IMR-90 (cell line): ENCODE results near the gene MMP3. TPM values are rescaled to one million over a fixed set of nuclear protein-coding genes. Genes with fewer than 3 reads are reported as not detected.

Experiments
- ATAC-seq: fragments of 200-7000 bp; cut with Tn5 transposase; 2 replicates; pipeline ENCODE4 v1.9.1; 2020; ENCODE audit warnings: low read depth, mild to moderate bottlenecking, moderate library complexity
- BruUV-seq: library from RNA; stranded (reverse); fragments of 400-500 nt; replicated peaks from 2 replicates; lab custom pipeline; 2021; lab: Mats Ljungman, UMichigan
- CTCF ChIA-PET: fragments of 300-600 bp; formaldehyde crosslinking; extraction: SDS; loops from one replicate; lab custom pipeline; 2021; ENCODE audit warnings: antibody characterized with exemption; lab: Yijun Ruan, JAX
- POLR2A ChIA-PET: fragments of 300-600 bp; sonication (Branson Sonifier 250); formaldehyde crosslinking; loops from one replicate; lab custom pipeline; 2022; ENCODE audit warnings: antibody characterized with exemption; ENCODE audit not compliant: unreplicated experiment; lab: Charles Lee
- DNase-seq: peaks from one replicate; pipeline ENCODE4 v3.0.0; 2013
- H2AFZ ChIP-seq: replicated peaks from 2 replicates; pipeline ENCODE3; 2013; ENCODE audit warnings: low read length, mild to moderate bottlenecking; ENCODE audit not compliant: poor library complexity
- H2AK5ac ChIP-seq: 2 replicates; pipeline ENCODE4 v1.6.1; 2013; ENCODE audit warnings: low read depth, low read length, inconsistent platforms
- H2AK9ac ChIP-seq: replicated peaks from 2 replicates; pipeline ENCODE3; 2013; ENCODE audit warnings: mild to moderate bottlenecking, low read depth, low read length, moderate library complexity; ENCODE audit not compliant: poor library complexity
- H2BK120ac ChIP-seq: 2 replicates; pipeline ENCODE4 v1.6.1; 2013; ENCODE audit warnings: low read depth, low read length, inconsistent platforms
- H2BK15ac ChIP-seq: 3 replicates; pipeline ENCODE4 v1.6.1; 2013; ENCODE audit warnings: low read depth, low read length, inconsistent platforms
- H2BK20ac ChIP-seq: 2 replicates; pipeline ENCODE4 v1.6.1; 2013; ENCODE audit warnings: low read depth, mild to moderate bottlenecking, inconsistent platforms, low read length, moderate library complexity
- H2BK5ac ChIP-seq: 2 replicates; pipeline ENCODE4 v1.6.1; 2013; ENCODE audit warnings: mild to moderate bottlenecking, low read depth, low read length, inconsistent platforms; ENCODE audit not compliant: poor library complexity, severe bottlenecking
- H3K14ac ChIP-seq: replicated peaks from 2 replicates; pipeline ENCODE4 v1.6.1; 2013; ENCODE audit warnings: low read depth, low read length, inconsistent platforms
- H3K18ac ChIP-seq: 2 replicates; pipeline ENCODE4 v1.6.1; 2013; ENCODE audit warnings: low read depth, low read length, control low read depth
- H3K23ac ChIP-seq: 2 replicates; pipeline ENCODE4 v1.6.1; 2013; ENCODE audit warnings: low read depth, low read length, inconsistent platforms
- H3K27ac ChIP-seq: 2 replicates; pipeline ENCODE4 v1.5.1; 2013; ENCODE audit warnings: mild to moderate bottlenecking, control low read depth, low read length; ENCODE audit not compliant: insufficient read depth
- H3K27me3 ChIP-seq: 2 replicates; pipeline ENCODE4 v1.6.1; 2013; ENCODE audit warnings: low read length; ENCODE audit not compliant: control insufficient read depth, insufficient read depth
- H3K36me3 ChIP-seq: 2 replicates; pipeline ENCODE4 v1.6.1; 2013; ENCODE audit warnings: low read length, mixed read lengths; ENCODE audit not compliant: control insufficient read depth, insufficient read depth
- H3K4ac ChIP-seq: 2 replicates; pipeline ENCODE4 v1.6.1; 2013; ENCODE audit warnings: low read depth, low read length, inconsistent platforms
- H3K4me1 ChIP-seq: 2 replicates; pipeline ENCODE4 v1.6.1; 2013; ENCODE audit warnings: low read length, mixed read lengths; ENCODE audit not compliant: control insufficient read depth, insufficient read depth
- H3K4me2 ChIP-seq: 2 replicates; pipeline ENCODE4 v1.6.1; 2013; ENCODE audit warnings: low read depth, mild to moderate bottlenecking, control low read depth, low read length, moderate library complexity
- H3K4me3 ChIP-seq: 2 replicates; pipeline ENCODE4 v1.5.1; 2013; ENCODE audit warnings: low read depth, mild to moderate bottlenecking, control low read depth, low read length, moderate library complexity; ENCODE audit not compliant: insufficient read depth
- H3K56ac ChIP-seq: 2 replicates; pipeline ENCODE4 v1.6.1; 2013; ENCODE audit warnings: low read length, inconsistent platforms; ENCODE audit not compliant: insufficient read depth; ENCODE audit errors: extremely low read depth
- H3K79me1 ChIP-seq, 2 experiments: 2 replicates each; pipeline ENCODE4 v1.6.1; 2013; ENCODE audit warnings: low read length in 2 of 2, inconsistent platforms in 1 of 2, low read depth in 1 of 2
- H3K9ac ChIP-seq: 2 replicates; pipeline ENCODE4 v1.6.1; 2013; ENCODE audit warnings: low read depth, low read length, control low read depth
- H3K9me1 ChIP-seq: 2 replicates; pipeline ENCODE4 v1.6.1; 2013; ENCODE audit warnings: low read length, inconsistent platforms; ENCODE audit not compliant: insufficient read depth
- H3K9me3 ChIP-seq: 2 replicates; pipeline ENCODE4 v1.6.1; 2013; ENCODE audit warnings: low read length; ENCODE audit not compliant: control insufficient read depth, insufficient read depth
- H4K20me1 ChIP-seq: 2 replicates; pipeline ENCODE4 v1.6.1; 2013; ENCODE audit warnings: low read length, inconsistent platforms; ENCODE audit not compliant: insufficient read depth
- H4K5ac ChIP-seq: 2 replicates; pipeline ENCODE4 v1.6.1; 2013; ENCODE audit warnings: mild to moderate bottlenecking, low read depth, low read length, control low read depth
- H4K8ac ChIP-seq, 2 experiments: 2 replicates each; pipeline ENCODE4 v1.6.1; 2013; ENCODE audit warnings: low read depth in 2 of 2, low read length in 2 of 2, control low read depth in 1 of 2, inconsistent platforms in 1 of 2
- H4K91ac ChIP-seq: 2 replicates; pipeline ENCODE4 v1.6.1; 2013; ENCODE audit warnings: low read depth, low read length, inconsistent platforms; ENCODE audit not compliant: insufficient read depth
- CTCF ChIP-seq: conservative IDR thresholded peaks from 2 replicates; pipeline ENCODE4 v1.5.1; 2012; ENCODE audit warnings: mild to moderate bottlenecking, low read depth, low read length, improper control_type of control experiment
- NFE2L2 ChIP-seq: fragments of 150-350 bp; IDR thresholded peaks from 2 replicates; pipeline ENCODE4 v1.6.1; 2016; ENCODE audit warnings: low read depth, mild to moderate bottlenecking, low read length
- WGBS, 2 experiments: methylation state at CpG; one replicate each; pipeline versions ENCODE4 v1.1.5 to v1.1.7; 2013; ENCODE audit warnings: missing lambda C conversion rate in 2 of 2; ENCODE audit not compliant: insufficient read length in 1 of 2; ENCODE audit errors: extremely low coverage in 2 of 2; 5-methylcytosine and 5-hydroxymethylcytosine counted together
- dilution Hi-C: fragments of 300-500 bp; cut with HindIII; formaldehyde crosslinking; loops from one replicate; pipeline ENCODE4 v1.14.3; 2018; ENCODE audit warnings: low sequenced_read_pairs; ENCODE audit not compliant: unreplicated experiment
- in situ Hi-C: fragments of 300-500 bp; cut with MboI; formaldehyde crosslinking; loops from 3 replicates; pipeline ENCODE4 v1.14.3; 2019; ENCODE audit warnings: low sequenced_read_pairs, inconsistent platforms, mixed read lengths
- intact Hi-C: fragments of 100-400 bp; cut with micrococcal nuclease; formaldehyde crosslinking; loops from 2 replicates; pipeline ENCODE4 v1.10.0; 2022
- polyA plus RNA-seq, 3 experiments: library from polyadenylated mRNA; depleted of rRNA; stranded (reverse); fragments of >200 nt; gene quantifications; 2 replicates each; pipeline ENCODE4 v1.2.3, GENCODE V29; 2012; ENCODE audit warnings: low replicate concordance in 1 of 3
- total RNA-seq: library from RNA; depleted of rRNA; stranded (reverse); fragments of >200 nt; gene quantifications from 2 replicates; pipeline ENCODE4 v1.2.3, GENCODE V29; 2012

The MMP3 gene
- total and polyA plus RNA-seq, 2 of the 4 experiments (the other 2 are of a cell fraction) = under 0.01 to 0.39 TPM

GRCh38 chr11:102809971-102810370 is 33.4 kb downstream of the MMP3 start:
- H4K5ac ChIP-seq = no peak overlapping the region
- H3K79me1 ChIP-seq = no peaks in the 10 kb centered on the region
- no peak for TF ChIP-seq CTCF
- TF ChIP-seq NFE2L2 = no peak
- dilution Hi-C loops (no loop called here), in situ Hi-C loops (loop anchor here (10.0 kb wide), 1 partner anchor 245 kb away; no protein-coding TSS in a partner anchor), intact Hi-C loops (loop anchor here (2.0 to 5.0 kb wide), 2 partner anchors 131 to 247 kb away; no protein-coding TSS in a partner anchor)
- no peak overlapping the region for H3K27ac ChIP-seq
- no peak overlapping the region for H3K4me3 ChIP-seq
- H3K9me3 ChIP-seq = no peaks in the 10 kb centered on the region
- H3K36me3 ChIP-seq = no peaks in the 10 kb centered on the region
- no peak overlapping the region for H2BK5ac ChIP-seq
- H3K4ac ChIP-seq = no peak overlapping the region
- no peak overlapping the region for H3K9ac ChIP-seq
- no peaks in the 10 kb centered on the region for H4K20me1 ChIP-seq
- no peak overlapping the region for H2BK15ac ChIP-seq
- no peak overlapping the region for H2AFZ ChIP-seq
- ATAC-seq (no peak), DNase-seq (no peak)
- no peaks in the 10 kb centered on the region for H3K9me1 ChIP-seq
- no peak overlapping the region for H4K91ac ChIP-seq
- 67% methylated on average over 1 of the region's 2 CpGs; no CpG with 5 or more reads in 1 of the 2 experiments for WGBS, 2 experiments
- no TSS peak for BruUV-seq
- no peaks in the 10 kb centered on the region for H3K4me1 ChIP-seq
- H3K4me2 ChIP-seq = no peak overlapping the region
- H3K18ac ChIP-seq = no peak overlapping the region
- no peak overlapping the region for H3K14ac ChIP-seq
- H4K8ac ChIP-seq = no peak overlapping the region
- no peak overlapping the region for H3K23ac ChIP-seq
- H3K27me3 ChIP-seq = peaks cover 3% of the 10 kb centered on the region
- no peak overlapping the region for H3K56ac ChIP-seq
- ChIA-PET POLR2A (no interaction called here), CTCF (interaction anchor here (1.1 to 2.3 kb wide), 2 partner anchors 18 to 131 kb away, joined by 3 to 10 read pairs; no protein-coding TSS in a partner anchor)
- H2AK5ac ChIP-seq = no peak overlapping the region
- no peak overlapping the region for H2AK9ac ChIP-seq
- no peak overlapping the region for H2BK20ac ChIP-seq
- no peak overlapping the region for H2BK120ac ChIP-seq
